Limb (tissue), 2 donors: Measurements from ENCODE around the gene SART3.
A peak's percentile ranks its signal among the peaks of the same experiment; 100 is the strongest.
"Not testable (repeated sequence)": the region's sequence is repeated elsewhere in the genome, so short reads cannot be mapped to it uniquely, and the experiment has no call there.

Source experiments
- DNase-seq, 2 donors: peaks; one replicate each; pipeline ENCODE4 v3.0.0-alpha.2; 2016; ENCODE audit errors: extremely low spot score in 2 of 2

The SART3 gene

GRCh38 chr12:108563136-108563803 lies 2.3 kb upstream of the SART3 start:
- peak; percentile 86 to 89 for DNase-seq

- peak; percentile 98 to 100 for DNase-seq
Observed at GRCh38 chr12:108562348-108563135, 1.6 kb upstream of the SART3 start, which contains the start of gene ISCU. Gene ISCU, plus strand, starts transcription at chr12:108562596. Its CDS starts 27 bp downstream, at chr12:108562623.

- DNase-seq, result no peak
Observed at GRCh38 chr12:108561852-108562347, 927 bp upstream of the SART3 start.

GRCh38 chr12:108560321-108560721 lies 652 bp downstream of the SART3 start:
- no peak for DNase-seq

GRCh38 chr12:108559748-108560147 lies 1.2 kb downstream of the SART3 start:
- no peak for DNase-seq

- DNase-seq, result no peak
Observed at GRCh38 chr12:108559007-108559655, 1.8 kb downstream of the SART3 start.

- not testable (repeated sequence) for DNase-seq
Observed at GRCh38 chr12:108555383-108555782, 5.6 kb downstream of the SART3 start.

- DNase-seq, result no peak
Observed at GRCh38 chr12:108553799-108554198, 7.2 kb downstream of the SART3 start.

GRCh38 chr12:108551535-108551934 lies 9.4 kb downstream of the SART3 start:
- DNase-seq, result no peak

GRCh38 chr12:108548954-108549521 lies 11.9 kb downstream of the SART3 start:
- DNase-seq, result no peak

- DNase-seq, result no peak
Observed at GRCh38 chr12:108547686-108548085, 13.3 kb downstream of the SART3 start.

- no peak for DNase-seq
Observed at GRCh38 chr12:108543652-108544051, 17.3 kb downstream of the SART3 start.

- DNase-seq, result no peak
Observed at GRCh38 chr12:108542320-108542719, 18.7 kb downstream of the SART3 start.

GRCh38 chr12:108538616-108539195 lies 22.3 kb downstream of the SART3 start:
- DNase-seq, result no peak

GRCh38 chr12:108538146-108538545 lies 22.8 kb downstream of the SART3 start:
- DNase-seq, result no peak

GRCh38 chr12:108531929-108532848 lies 28.8 kb downstream of the SART3 start:
- DNase-seq, result no peak

- no peak for DNase-seq
Observed at GRCh38 chr12:108530161-108530560, 30.8 kb downstream of the SART3 start.

GRCh38 chr12:108527166-108527496 lies 33.8 kb downstream of the SART3 start:
- DNase-seq, result no peak

- no peak for DNase-seq
Observed at GRCh38 chr12:108526482-108527165, 34.3 kb downstream of the SART3 start.

GRCh38 chr12:108525681-108526080 lies 35.3 kb downstream of the SART3 start:
- DNase-seq, result no peak
